HG03469 (cell line): ENCODE results near the gene MACROD2.

Experiments used
- ATAC-seq: cut with Tn5 transposase; IDR thresholded peaks from one replicate; pipeline ENCODE4 v1.9.1; 2021; ENCODE audit warnings: mild to moderate bottlenecking, moderate library complexity, moderate number of reproducible peaks; ENCODE audit not compliant: unreplicated experiment

The MACROD2 gene

GRCh38 chr20:15710636-15711035 is 1715.3 kb downstream of the MACROD2 start:
- ATAC-seq = no peak

GRCh38 chr20:15711177-15711576 is 1715.9 kb downstream of the MACROD2 start:
- ATAC-seq = no peak

GRCh38 chr20:15716256-15716655 is 1720.9 kb downstream of the MACROD2 start:
- no peak for ATAC-seq

- no peak for ATAC-seq
Measured at GRCh38 chr20:15726416-15726815, 1731.1 kb downstream of the MACROD2 start.

- no peak for ATAC-seq
Measured at GRCh38 chr20:15734052-15734451, 1738.7 kb downstream of the MACROD2 start.

GRCh38 chr20:15739035-15739434 is 1743.7 kb downstream of the MACROD2 start:
- ATAC-seq = no peak

GRCh38 chr20:15740046-15740775 is 1744.9 kb downstream of the MACROD2 start:
- ATAC-seq = no peak

GRCh38 chr20:15742087-15742486 is 1746.8 kb downstream of the MACROD2 start:
- ATAC-seq = no peak

GRCh38 chr20:15742627-15743026 is 1747.3 kb downstream of the MACROD2 start:
- ATAC-seq = no peak

GRCh38 chr20:15756002-15756753 is 1760.9 kb downstream of the MACROD2 start:
- ATAC-seq = no peak

- no peak for ATAC-seq
Measured at GRCh38 chr20:15756754-15757115, 1761.4 kb downstream of the MACROD2 start.

GRCh38 chr20:15759594-15759993 is 1764.3 kb downstream of the MACROD2 start:
- ATAC-seq = no peak

GRCh38 chr20:15760001-15760621 is 1764.8 kb downstream of the MACROD2 start:
- no peak for ATAC-seq

- ATAC-seq = no peak
Measured at GRCh38 chr20:15763366-15763765, 1768.0 kb downstream of the MACROD2 start.

- no peak for ATAC-seq
Measured at GRCh38 chr20:15767586-15767985, 1772.3 kb downstream of the MACROD2 start.

GRCh38 chr20:15767999-15768741 is 1772.9 kb downstream of the MACROD2 start:
- no peak for ATAC-seq

- ATAC-seq = no peak
Measured at GRCh38 chr20:15772826-15773225, 1777.5 kb downstream of the MACROD2 start.

- no peak for ATAC-seq
Measured at GRCh38 chr20:15774926-15775325, 1779.6 kb downstream of the MACROD2 start.

GRCh38 chr20:15776770-15777466 is 1781.6 kb downstream of the MACROD2 start:
- no peak for ATAC-seq

- ATAC-seq = no peak
Measured at GRCh38 chr20:15784020-15784419, 1788.7 kb downstream of the MACROD2 start.

GRCh38 chr20:15789079-15789478 is 1793.8 kb downstream of the MACROD2 start:
- no peak for ATAC-seq
